HS-27A (cell line): ENCODE measurements around the gene C15orf39.

Source experiments
- DNase-seq: peaks from one replicate; pipeline ENCODE4 v3.0.0-alpha.2; 2012; ENCODE audit warnings: low read depth, missing footprints

Gene C15orf39

DNA sequence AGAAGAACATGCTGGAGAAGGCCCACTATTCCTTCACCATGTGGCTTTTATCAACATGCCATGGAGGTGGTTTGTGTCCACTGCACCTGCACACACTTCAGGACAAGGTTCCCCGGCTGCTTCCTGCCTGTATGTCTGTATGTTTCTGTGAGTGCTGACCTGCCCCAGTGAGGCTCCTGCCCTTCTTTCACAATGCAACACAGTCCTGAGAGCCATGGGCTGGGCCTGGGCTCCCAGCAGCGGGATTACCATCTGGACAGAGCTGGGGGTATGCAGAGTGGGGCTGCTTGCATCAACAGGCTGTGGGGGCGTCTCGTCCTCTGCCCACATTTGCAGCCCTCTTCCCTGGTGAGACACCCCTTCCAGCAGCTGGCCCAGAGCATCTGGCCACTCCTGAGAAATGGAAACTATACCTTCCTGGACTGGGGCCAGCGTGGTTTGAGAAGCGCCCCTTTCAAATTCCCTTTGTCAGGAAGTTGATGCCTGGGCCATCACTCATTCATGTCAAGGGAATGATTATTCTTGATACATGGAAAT, 29.3 kb upstream of the C15orf39 start:
- DNase-seq, result no peak

- no peak for DNase-seq
Observed at GRCh38 chr15:75174102-75174501, 27.6 kb upstream of the C15orf39 start.

DNA sequence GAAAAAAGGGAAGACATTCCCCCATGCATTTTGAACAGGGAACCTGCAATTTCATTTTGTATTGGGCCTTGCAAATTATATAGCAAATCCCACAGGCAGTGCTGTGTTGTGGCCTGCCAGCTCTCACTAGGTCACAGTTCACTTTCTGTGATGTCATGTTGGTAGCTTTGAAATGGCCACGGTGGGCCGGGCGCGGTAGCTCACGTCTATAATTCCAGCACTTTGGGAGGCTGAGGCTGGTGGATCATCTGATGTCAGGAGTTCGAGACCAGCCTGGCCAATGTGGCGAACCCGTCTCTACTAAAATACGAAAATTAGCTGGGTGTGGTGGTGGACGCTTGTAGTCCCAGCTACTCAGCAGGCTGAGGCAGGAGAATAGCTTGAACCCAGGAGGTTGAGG, 27.0 kb upstream of the C15orf39 start:
- DNase-seq, result no peak

DNA sequence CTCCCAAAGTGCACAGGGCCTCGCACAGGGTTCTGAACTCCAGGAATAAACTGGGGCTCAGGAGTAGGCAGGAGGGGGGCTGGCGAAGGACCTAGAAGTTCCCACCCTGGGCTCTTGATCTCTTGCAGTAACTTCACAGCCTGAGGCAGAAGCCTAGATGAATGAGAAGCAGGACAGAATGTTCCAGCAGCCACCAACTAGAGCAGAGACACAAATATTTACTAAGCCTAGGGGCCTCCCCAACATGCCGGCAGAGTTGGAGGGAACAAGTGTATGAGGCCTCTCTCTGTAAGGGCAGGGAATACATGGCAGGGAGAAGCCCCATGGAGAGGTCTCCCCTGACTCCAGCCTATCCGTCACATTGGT, 25.3 kb upstream of the C15orf39 start:
- DNase-seq, result no peak

DNA sequence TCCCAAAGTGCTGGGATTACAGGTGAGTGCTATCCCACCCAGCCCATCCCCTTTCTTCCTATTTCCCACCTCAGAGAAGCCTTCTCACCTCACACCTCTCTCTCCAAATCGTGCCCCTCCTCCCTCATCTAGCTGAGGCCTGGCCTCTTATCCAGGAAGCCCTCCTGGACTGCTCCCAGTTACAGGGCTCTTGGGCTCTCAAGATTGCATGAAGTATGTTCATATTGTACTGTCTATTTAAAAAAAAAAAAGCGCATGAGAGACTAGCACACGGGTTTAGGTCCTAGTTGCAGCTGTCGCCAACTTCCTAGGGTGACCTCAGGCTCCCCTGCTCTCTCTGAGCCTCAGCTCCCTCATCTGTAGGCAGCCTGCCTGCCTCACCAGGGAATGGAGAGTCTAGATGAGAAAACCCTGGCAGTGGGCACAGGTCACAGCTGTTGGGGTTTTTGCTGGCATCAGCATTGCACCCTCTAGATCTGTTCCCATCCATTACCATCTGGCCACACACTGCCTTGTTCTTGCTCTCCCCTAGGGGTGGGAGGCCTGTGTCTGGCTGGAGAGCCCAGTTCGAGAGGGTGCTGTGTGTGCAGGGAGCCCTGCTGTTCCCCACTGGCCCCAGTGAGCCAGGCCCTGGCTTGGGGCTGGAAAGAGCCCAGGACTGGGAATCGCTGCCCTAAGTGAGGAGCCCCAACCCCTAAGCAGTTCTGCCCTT, 24.2 kb upstream of the C15orf39 start:
- no peak for DNase-seq

DNA sequence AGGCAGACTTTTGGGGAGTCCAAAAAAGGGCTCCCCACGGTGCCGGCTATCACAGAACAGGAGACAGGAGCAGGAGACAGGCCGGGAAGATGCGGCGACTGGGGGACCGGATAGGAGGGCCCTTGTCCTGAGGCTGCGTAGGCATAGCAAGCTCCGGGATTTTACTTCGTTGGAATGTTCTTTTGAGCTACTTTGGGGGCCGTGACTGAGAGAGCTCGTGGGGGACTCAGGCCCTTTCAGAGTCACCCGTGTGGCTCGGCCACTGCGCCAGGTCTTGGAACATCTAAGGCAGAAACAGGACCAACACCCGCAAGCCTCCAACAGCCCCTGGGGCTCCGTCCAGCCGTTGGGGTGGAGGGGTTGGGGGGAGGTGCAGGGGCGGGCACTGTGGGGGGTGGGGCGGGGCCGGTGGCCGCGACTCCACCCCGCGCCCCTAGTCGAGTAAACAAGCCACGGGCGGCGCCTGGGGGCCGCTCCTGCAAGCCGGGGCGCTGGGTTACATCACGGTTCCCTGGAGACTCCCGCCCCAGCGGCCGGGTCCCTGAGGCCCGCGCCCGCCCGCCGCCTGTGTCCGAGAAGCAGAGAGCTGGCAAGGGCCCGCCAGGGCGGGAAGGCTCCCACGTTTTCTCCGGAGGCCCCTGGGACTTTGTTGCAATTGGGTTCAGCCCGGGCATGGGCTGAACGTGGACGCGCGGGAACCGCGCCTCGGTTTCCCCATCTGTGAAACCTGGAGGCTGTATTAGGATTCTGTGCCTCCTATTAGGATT, 23.3 kb upstream of the C15orf39 start:
- no peak for DNase-seq

- DNase-seq, result no peak
Observed at GRCh38 chr15:75178938-75179745, 22.5 kb upstream of the C15orf39 start.

DNA sequence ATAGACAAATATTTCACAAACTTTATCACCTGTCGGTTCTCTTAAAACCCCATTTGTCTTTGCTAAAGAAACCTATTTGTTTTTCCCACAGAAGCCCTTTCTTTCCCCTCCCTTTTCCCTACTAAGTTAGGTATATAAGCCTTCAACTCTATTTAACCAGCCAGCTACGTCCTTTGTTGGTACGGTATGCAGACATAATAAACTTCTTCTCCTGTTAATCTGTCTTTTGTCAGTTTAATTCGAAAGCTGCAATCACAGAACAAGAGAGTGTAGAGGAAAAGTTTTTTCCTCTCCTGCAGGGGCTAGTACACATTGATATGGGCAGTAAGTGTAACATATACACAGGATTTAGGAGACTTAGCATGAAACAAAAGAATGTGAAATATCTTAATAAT, 21.9 kb upstream of the C15orf39 start:
- no peak for DNase-seq

- no peak for DNase-seq
Observed at GRCh38 chr15:75181780-75182179, 19.9 kb upstream of the C15orf39 start.

DNA sequence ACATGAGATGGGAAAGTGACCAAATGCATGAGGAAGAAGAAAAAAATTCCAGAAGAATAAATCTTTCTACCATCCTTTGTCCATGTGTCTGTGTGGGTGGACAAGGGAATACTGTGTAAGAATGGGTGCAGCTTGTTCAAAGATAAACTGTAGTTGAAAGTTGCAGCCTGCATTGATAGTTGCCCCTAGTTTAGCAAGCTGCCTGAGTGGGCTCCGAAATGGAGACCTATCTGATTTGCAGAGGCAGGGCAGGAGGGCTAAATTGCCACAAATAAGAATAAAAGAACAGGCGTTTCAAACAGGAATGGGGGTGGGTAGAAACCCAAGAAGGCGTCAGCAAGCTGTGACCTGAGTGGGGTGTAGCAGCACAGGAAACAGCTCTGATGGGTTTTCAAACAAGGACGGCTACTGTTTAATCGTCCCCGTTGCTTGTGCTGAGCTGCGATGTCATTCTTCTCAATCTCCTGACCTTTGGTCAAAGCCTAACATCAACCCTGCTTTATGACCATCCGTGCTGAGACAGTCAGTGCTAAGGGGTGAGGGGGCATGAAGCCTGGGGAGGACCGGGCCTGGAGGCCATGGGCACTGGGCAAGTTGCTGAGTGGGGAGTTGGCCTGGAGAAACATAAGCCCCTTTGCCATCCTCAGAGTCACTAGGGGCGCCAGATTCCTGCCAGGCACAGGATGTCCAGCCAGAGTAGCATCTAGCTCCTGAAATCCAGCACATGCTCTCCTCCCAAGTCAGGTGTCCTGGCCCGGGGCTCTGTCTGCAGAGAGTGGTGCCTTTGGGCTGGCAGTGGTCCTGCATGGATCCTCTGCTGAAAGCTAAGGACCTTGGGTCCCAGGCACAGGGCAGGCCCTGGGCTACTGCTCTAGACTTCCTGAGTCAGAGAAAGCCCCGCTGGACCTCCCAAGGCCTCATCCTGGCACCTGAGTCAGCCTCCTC, 19.2 kb upstream of the C15orf39 start:
- no peak for DNase-seq

DNA sequence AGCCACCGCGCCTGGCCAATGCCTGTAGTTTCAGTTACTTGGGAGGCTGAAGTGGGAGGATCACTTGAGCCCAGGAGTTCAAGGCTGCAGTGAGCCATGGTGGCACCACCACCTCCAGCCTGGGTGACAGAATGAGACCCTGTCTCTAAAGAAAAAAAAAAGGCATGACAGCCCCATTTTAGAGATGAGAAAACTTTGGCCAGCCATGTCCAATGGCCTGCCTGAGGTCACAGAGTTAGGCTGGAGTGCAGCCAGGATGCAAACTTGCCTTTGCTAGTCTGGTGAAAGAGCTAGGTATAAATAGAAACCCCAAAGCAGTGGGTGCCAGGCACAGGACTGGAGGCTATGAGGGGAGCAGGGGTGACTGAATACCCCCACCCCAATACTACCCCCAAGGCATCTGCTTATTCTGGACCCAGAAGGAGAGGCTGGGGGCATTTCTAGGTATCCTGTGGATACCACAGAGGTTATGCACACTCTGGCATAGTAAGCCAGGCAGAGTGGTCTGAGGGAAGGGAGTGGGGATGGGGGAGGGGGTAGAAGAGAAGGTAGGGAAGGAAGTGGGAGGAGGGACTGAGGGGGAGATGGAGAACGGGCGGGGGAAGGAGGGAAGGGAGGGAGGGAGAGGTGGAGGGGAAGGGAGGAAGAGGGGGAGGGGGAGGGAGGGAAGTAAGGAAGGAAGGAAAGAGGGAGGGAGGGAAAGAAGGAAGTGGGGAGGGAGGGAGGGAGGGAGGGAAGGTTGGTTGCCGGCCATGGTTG, 16.2 kb upstream of the C15orf39 start:
- DNase-seq, result no peak

GRCh38 chr15:75186044-75186443, 15.6 kb upstream of the C15orf39 start:
- no peak for DNase-seq

DNA sequence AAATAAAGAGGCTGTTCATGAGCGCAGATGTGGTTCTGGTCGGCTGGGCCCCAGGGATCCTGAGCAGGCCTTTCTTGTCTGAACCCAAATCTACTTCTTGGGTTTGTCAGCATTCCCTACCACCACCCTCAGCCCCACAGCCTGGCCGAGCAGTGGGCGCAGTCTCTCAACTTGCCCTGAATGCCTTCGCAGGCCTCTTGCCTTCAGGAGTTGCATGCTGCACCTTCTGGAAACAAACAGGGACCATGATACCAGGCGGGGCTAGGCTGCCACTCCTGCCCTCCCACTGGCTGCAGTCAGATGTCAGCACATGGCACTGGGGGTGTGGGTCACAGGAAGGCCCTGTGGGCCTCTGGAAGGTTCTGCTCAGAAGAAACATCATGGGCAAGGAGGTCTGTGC, 13.2 kb upstream of the C15orf39 start:
- no peak for DNase-seq

DNA sequence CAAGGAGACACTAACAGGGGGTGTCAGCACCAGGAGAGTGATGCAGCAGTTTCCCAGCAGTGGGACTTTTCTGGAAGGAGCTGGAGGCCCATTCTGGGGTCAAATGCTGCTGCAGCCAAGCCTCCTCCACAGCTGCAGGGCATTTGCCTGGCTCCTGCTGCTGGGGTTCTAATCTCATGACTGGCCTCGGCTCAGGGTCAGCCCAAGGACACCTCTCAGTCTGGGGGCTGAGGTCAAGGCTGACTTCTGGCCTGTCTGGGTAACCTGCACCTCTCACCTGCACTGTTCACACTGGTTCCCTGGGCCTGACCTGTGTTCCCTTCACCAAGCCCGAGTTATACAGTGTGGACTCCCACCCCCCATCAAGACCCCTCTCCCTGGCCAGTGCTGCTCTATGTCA, 10.4 kb upstream of the C15orf39 start:
- DNase-seq, result no peak

- DNase-seq, result no peak
Observed at GRCh38 chr15:75192307-75192706, 9.4 kb upstream of the C15orf39 start.

DNA sequence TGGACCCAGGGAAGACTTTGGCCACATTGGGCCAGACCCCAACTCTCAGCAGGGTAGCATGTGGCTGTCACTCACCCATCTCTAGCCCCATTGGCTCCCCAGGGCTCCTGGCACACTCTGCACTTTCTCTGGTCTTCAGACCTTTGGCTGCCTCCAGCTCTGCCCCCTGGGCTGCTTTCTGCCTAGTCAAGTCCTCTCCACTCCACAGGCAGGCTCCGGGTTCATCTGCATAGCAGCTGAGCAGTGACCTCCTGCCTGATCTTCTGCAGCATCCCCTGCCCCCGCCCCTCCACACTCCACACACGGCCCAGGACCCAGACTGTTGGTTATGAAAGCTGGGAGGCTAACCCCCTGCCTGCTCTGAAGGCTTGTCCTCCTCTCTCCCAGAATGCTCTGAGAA, 8.4 kb upstream of the C15orf39 start:
- DNase-seq, result no peak

DNA sequence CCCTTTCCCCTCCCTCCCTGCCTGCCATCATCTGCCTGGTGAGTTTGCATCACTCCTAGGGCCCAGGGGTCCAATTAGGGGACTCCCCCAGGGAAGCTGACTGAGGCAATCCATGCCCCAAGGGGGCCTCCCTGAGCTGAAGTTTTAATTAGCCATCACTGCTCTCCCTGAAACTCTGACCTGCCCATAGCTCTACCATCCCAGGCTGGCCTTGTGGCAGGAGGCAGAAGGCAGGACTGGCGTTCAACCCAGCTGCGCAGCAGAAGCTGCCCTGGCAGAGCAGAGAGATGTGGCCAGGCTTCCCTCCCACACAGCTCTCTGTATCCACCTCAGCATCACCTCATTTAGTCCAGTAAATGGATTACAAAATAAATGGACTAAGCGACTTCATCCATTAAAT, 7.7 kb upstream of the C15orf39 start:
- no peak for DNase-seq

DNA sequence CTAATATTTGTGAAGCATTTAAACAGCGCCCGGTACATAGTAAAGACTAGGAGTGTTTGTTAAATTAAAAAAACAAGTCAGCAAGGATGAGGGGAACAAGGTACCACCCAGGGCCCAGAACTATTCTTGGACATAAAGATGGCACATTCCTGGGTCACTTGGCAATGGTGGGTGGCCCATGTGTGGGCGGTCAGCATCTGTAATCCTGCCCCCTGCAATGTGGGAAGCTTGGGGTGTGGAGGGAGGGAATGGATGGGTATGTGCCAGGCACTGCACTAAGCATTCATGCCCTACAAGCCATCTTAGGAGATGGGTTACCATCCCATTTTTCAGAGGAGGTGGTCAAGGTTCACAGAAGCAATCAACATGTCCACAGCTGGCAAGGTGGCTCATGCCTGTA, 7.3 kb upstream of the C15orf39 start:
- DNase-seq, result no peak

DNA sequence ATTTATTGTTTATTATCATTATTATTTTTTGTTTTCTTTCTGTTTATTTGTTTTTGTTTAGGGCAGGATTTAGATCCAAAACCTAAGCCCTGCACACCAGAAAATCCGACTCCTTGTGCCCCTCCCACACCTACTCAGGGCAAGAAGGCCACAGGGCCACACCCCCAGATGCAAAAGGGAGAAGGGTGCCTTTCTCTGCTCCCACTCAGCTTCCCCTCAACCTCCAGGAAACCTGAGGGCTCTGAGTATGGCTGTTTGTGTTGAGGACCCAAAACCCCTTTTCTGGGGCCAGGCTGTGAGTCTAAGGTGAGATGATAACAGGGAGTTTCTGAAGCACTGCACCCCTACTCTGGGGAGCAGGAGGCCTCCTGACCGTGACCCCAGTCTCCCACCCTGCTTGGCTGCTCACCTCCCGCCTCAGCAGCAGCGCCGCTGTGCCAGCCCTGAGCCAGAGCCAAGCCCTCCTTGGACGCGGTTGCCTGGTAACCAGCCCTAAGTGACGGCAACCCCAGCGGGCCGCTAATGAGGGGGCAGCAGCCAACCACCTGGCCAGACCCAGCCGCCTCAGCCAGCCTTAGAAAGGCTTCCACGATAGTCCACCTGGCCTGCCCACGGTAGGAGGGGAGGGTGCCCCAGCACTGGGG, 6.4 kb upstream of the C15orf39 start:
- no peak for DNase-seq

DNA sequence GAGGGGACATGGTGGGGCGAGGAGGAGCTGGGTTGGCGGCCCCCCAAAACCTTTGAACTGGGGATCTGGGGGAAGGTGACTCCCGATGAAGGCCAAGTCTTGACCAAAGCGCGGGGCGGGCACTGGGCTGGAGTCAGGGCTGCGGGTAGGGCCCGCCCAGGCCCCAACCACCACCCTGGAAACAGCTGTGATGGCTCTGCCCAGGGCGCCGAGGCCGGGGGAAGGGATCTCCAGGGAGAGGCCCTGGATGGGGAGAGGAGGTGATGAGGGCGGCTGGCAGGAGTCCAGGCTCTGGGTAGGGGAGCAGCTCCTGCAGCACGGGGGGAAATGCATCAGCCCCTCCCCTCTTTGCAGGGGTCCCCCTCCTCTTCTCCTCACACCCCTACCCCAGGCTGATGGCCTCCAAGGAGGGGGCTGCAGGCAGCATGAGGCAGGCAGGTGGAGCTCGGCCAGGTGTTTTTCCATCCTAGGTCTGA, 5.9 kb upstream of the C15orf39 start:
- DNase-seq, result no peak
